Neuronal stem cell (in vitro differentiated cells): Measurements from ENCODE around the gene RASSF3.
A peak's percentile ranks its signal among the peaks of the same experiment; 100 is the strongest.

Experiments
- DNase-seq: peaks from one replicate; pipeline ENCODE4 v3.0.0-alpha.2; 2013; ENCODE audit warnings: low spot score
- H2AFZ ChIP-seq: one replicate; pipeline ENCODE4 v1.6.1; 2013; ENCODE audit warnings: mild to moderate bottlenecking, low read length, inconsistent platforms
- H2AK5ac ChIP-seq: 2 replicates; pipeline ENCODE4 v1.6.1; 2013; ENCODE audit warnings: low read depth, mild to moderate bottlenecking, inconsistent platforms, low read length, moderate library complexity, mixed read lengths
- H2BK120ac ChIP-seq: 2 replicates; pipeline ENCODE4 v1.6.1; 2013; ENCODE audit warnings: low read depth, mild to moderate bottlenecking, inconsistent platforms, low read length, moderate library complexity, mixed read lengths
- H2BK12ac ChIP-seq: one replicate; pipeline ENCODE4 v1.6.1; 2013; ENCODE audit warnings: low read length, inconsistent platforms
- H2BK15ac ChIP-seq: 2 replicates; pipeline ENCODE4 v1.6.1; 2013; ENCODE audit warnings: mild to moderate bottlenecking, low read length, inconsistent platforms, mixed read lengths
- H2BK5ac ChIP-seq: one replicate; pipeline ENCODE4 v1.6.1; 2013; ENCODE audit warnings: inconsistent platforms, mild to moderate bottlenecking, low read length, moderate library complexity
- H3K14ac ChIP-seq: one replicate; pipeline ENCODE4 v1.6.1; 2013; ENCODE audit warnings: low read length, inconsistent platforms
- H3K18ac ChIP-seq: 2 replicates; pipeline ENCODE4 v1.6.1; 2013; ENCODE audit warnings: low read length, inconsistent platforms
- H3K23ac ChIP-seq: 2 replicates; pipeline ENCODE4 v1.6.1; 2013; ENCODE audit warnings: low read depth, mild to moderate bottlenecking, mixed read lengths, low read length, inconsistent platforms; ENCODE audit not compliant: poor library complexity
- H3K27ac ChIP-seq: replicated peaks from 3 replicates; pipeline ENCODE4 v1.5.1; 2013; ENCODE audit warnings: low read length, inconsistent platforms
- H3K27me3 ChIP-seq, 3 experiments: 2 replicates each; pipeline ENCODE4 v1.6.1; 2013; ENCODE audit warnings: low read length in 3 of 3, mild to moderate bottlenecking in 2 of 3, inconsistent platforms in 1 of 3, low read depth in 1 of 3, mixed read lengths in 1 of 3, moderate library complexity in 1 of 3; ENCODE audit not compliant: control insufficient read depth in 3 of 3, insufficient read depth in 3 of 3
- H3K36me3 ChIP-seq, 2 donors: replicated peaks in 1 of 2; 2 replicates each; pipeline ENCODE4 v1.6.1; 2013; ENCODE audit warnings: low read length in 2 of 2; ENCODE audit not compliant: control insufficient read depth in 2 of 2, insufficient read depth in 2 of 2
- H3K4ac ChIP-seq: 2 replicates; pipeline ENCODE4 v1.6.1; 2013; ENCODE audit warnings: inconsistent platforms, mild to moderate bottlenecking, low read length, moderate library complexity
- H3K4me1 ChIP-seq, 2 donors: 1 replicate in 1 of 2; 2 replicates in 1 of 2; pipeline ENCODE4 v1.6.1; 2013; ENCODE audit warnings: low read length in 2 of 2, low read depth in 1 of 2; ENCODE audit not compliant: control insufficient read depth in 2 of 2, insufficient read depth in 1 of 2
- H3K4me2 ChIP-seq: one replicate; pipeline ENCODE4 v1.6.1; 2013; ENCODE audit warnings: mild to moderate bottlenecking, low read length, inconsistent platforms; ENCODE audit not compliant: insufficient read depth, poor library complexity, severe bottlenecking
- H3K4me3 ChIP-seq, 2 donors: 2 replicates each; pipeline ENCODE4 v1.5.1; 2013; ENCODE audit warnings: low read length in 2 of 2, mild to moderate bottlenecking in 2 of 2, inconsistent platforms in 1 of 2, moderate library complexity in 1 of 2
- H3K79me1 ChIP-seq: one replicate; pipeline ENCODE4 v1.6.1; 2013; ENCODE audit warnings: low read depth, mild to moderate bottlenecking, inconsistent platforms, low read length, moderate library complexity
- H3K9ac ChIP-seq: one replicate; pipeline ENCODE4 v1.6.1; 2013; ENCODE audit warnings: mild to moderate bottlenecking, low read depth, low read length, inconsistent platforms; ENCODE audit not compliant: poor library complexity
- H3K9me3 ChIP-seq, 2 donors: replicated peaks in 1 of 2; 2 replicates each; pipeline versions ENCODE3 to v1.6.1; 2013; ENCODE audit warnings: low read length in 2 of 2, mild to moderate bottlenecking in 2 of 2, inconsistent platforms in 1 of 2, low read depth in 1 of 2, mixed read lengths in 1 of 2, moderate library complexity in 1 of 2; ENCODE audit not compliant: control insufficient read depth in 2 of 2, insufficient read depth in 1 of 2
- H4K8ac ChIP-seq: one replicate; pipeline ENCODE4 v1.6.1; 2013; ENCODE audit warnings: low read depth, mild to moderate bottlenecking, inconsistent platforms, low read length, moderate library complexity
- H4K91ac ChIP-seq: one replicate; pipeline ENCODE4 v1.6.1; 2013; ENCODE audit warnings: low read length, low read depth, mild to moderate bottlenecking, inconsistent platforms; ENCODE audit not compliant: poor library complexity
- WGBS, 2 donors: extraction: QIAGEN DNeasy Blood & Tissue Kit; methylation state at CpG; one replicate each; pipeline ENCODE4 v1.1.7; 2013; ENCODE audit warnings: missing lambda C conversion rate in 2 of 2, mixed read lengths in 1 of 2; ENCODE audit not compliant: insufficient read length in 2 of 2, insufficient replicate concordance in 1 of 2; ENCODE audit errors: extremely low coverage in 2 of 2; 5-methylcytosine and 5-hydroxymethylcytosine counted together

Gene RASSF3

DNA sequence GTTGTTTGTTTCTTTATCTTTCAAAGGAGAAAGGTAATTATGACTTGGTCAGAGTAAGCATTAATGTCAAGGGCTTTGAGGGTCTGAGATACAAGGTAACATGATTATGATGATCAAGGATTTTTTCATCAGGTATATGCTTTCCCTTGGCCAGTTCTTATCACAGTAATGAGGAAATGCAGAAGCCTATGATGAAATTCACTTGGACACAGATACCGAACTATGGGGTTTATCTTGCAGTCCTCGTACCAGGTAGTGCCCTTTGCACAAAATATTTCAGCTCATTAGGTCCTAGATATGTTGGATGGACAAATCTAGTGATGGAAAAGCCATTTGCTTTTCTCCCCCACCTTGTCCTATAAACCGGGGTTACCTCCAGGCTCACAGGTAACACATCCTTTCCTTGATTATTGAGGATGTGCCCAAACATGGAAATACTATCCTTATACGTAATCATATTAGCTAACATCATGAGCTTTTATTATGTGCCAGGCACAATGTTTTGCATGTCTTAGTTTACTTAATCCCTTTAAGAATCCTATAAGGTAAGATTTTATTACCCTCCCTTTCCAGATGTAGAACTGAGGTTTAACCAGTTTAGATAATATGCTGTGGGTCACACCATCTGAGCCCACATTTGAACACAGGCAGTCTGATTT, 7.0 kb upstream of the RASSF3 start:
- Histone ChIP-seq H2BK120ac (no peak overlapping the region), H3K4ac (no peak overlapping the region), H4K8ac (no peak overlapping the region), H3K4me2 (no peak overlapping the region), H3K27me3 (no peaks in the 10 kb centered on the region), H3K4me1 (no peaks in the 10 kb centered on the region), H3K9me3 (no peaks in the 10 kb centered on the region), H3K27ac (no peak overlapping the region), H3K36me3 (no peaks in the 10 kb centered on the region), H2AK5ac (no peak overlapping the region), H2BK12ac (no peak overlapping the region), H3K4me3 (no peak overlapping the region), H3K23ac (no peak overlapping the region), H3K14ac (no peak overlapping the region), H2BK15ac (no peak overlapping the region), H3K79me1 (no peaks in the 10 kb centered on the region), H4K91ac (no peak overlapping the region), H3K18ac (no peak overlapping the region), H2BK5ac (no peak overlapping the region), H2AFZ (no peak overlapping the region), H3K9ac (no peak overlapping the region)
- no peak for DNase-seq
- no CpG with 5 or more reads among the region's 4 CpGs for WGBS, 2 donors

DNA sequence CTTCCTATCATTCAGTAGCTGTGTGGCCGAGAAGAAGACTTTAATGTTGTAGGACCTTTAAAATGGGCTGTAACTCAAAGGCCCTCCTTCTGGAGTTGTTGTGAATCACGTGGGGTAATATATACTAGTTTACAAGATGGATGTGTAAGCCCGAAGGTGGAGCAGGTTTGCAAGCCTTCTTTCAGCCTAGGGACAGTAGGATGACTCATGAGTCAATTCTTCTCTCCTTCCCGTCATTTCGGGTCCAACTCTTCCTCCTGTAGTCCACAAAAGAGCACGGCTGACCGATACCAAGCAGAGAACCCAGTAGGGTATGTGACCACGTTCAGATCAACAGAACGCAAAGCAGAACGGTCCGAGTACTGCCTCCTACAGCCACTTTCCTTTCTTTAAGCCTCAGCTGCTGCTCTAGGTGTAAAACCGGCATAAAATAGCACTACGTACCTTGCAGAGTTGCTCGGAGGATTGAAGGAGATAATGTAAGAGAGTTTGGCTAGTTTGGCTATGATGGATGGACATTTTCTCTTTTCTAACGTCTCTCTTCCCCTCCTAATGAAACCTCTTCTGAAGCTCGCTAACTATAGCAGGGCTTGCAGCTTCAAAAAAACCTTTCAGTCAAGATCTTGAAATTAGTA, 1.3 kb upstream of the RASSF3 start:
- Histone ChIP-seq H2BK15ac (peak overlapping the region; percentile 97), H3K36me3 (no peaks in the 10 kb centered on the region), H4K91ac (no peak overlapping the region), H2BK120ac (no peak overlapping the region), H3K4me1 (peaks cover 7 to 12% of the 10 kb centered on the region in 2 donors), H3K4me3 (peak overlapping the region; percentile 68 to 86), H2AK5ac (no peak overlapping the region), H3K18ac (peak overlapping the region; percentile 20), H2BK5ac (no peak overlapping the region), H4K8ac (no peak overlapping the region), H3K4ac (no peak overlapping the region), H3K27ac (peak overlapping the region; percentile 96), H3K4me2 (peak overlapping the region; percentile 94), H3K79me1 (peaks cover 1% of the 10 kb centered on the region), H3K9me3 (no peaks in the 10 kb centered on the region), H3K9ac (peak overlapping the region; percentile 70), H3K23ac (no peak overlapping the region), H2BK12ac (no peak overlapping the region), H2AFZ (peak overlapping the region; percentile 88), H3K14ac (no peak overlapping the region), H3K27me3 (no peaks in the 10 kb centered on the region)
- WGBS, 2 donors, result no CpG with 5 or more reads among the region's 16 CpGs
- DNase-seq, result no peak

DNA sequence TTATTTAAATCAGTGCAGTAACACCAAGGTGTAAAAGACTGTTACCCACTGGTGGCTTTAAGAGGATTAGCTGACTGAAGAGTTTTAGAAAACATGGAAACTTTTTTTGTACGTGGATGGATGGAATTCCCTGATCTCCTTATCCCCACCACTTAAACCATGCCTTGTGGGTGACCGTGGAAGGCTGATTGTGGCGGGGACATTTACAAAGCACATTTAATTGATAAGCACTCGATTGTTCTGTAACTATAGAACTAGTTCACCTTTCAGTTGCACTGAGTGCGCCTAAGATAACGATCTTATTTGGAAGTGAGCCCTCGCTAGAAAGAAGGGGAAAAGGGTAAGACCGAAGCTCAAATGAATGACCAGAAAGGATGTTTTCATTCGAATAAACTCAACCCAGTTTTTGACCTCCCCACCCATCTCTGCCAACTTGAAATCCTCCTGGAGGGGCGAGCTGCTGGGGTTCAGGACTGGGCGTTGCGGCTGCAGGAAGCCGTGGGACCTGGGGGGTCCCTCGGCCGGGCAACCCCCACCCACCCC, 688 bp upstream of the RASSF3 start:
- H2BK120ac ChIP-seq, result peak overlapping the region; percentile 96
- H3K23ac ChIP-seq, result peak overlapping the region; percentile 55
- peak overlapping the region; percentile 11 for H2BK5ac ChIP-seq
- no CpG with 5 or more reads among the region's 15 CpGs for WGBS, 2 donors
- H3K4me1 ChIP-seq, result peaks cover 7 to 12% of the 10 kb centered on the region in 2 donors
- H3K18ac ChIP-seq, result peak overlapping the region; percentile 94
- H3K9ac ChIP-seq, result peak overlapping the region; percentile 44
- H3K9me3 ChIP-seq, result no peaks in the 10 kb centered on the region
- peak overlapping the region; percentile 96 for H3K27ac ChIP-seq
- H3K36me3 ChIP-seq, result no peaks in the 10 kb centered on the region
- H3K4me2 ChIP-seq, result peak overlapping the region; percentile 94
- H2AK5ac ChIP-seq, result no peak overlapping the region
- H3K27me3 ChIP-seq, result no peaks in the 10 kb centered on the region
- H4K8ac ChIP-seq, result no peak overlapping the region
- peak; percentile 49 for DNase-seq
- H3K4me3 ChIP-seq, result peak overlapping the region; percentile 86 to 91
- peaks cover 1% of the 10 kb centered on the region for H3K79me1 ChIP-seq
- no peak overlapping the region for H2BK12ac ChIP-seq
- H3K4ac ChIP-seq, result no peak overlapping the region
- H3K14ac ChIP-seq, result no peak overlapping the region
- peak overlapping the region; percentile 88 for H2AFZ ChIP-seq
- no peak overlapping the region for H4K91ac ChIP-seq
- no peak overlapping the region for H2BK15ac ChIP-seq

DNA sequence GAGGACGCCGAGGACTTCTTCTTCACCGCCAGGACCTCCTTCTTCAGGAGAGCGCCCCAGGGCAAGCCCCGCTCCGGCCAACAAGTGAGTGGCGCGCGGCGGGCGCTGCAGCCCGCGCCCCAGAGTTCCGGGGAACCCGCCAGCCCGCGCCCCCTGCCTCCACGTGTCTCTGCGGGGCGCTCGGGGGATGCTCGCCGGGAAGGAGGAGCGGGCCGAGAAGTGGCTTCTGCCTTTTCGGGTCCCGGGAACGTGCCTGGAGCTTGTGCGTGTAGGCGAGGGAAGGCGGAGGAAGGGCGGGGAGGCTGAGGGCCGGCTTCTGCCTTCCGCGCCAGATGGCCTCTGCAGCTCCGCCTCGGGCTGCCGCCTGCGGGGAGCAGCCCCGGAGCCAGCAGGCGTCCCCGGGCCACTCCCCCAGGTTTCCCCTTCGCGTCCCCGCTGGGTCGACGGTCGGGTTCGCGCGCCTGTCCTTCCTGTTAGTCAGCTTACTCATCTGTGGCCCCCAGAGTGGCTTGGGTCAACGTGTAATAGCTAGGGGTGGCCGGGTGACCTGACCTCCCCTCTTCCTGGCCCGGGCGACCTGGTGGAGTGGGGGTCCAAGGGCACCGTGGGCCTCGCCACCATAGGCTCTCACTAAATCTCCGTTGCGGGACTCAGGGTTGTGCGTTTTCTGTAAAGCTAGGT, 505 bp downstream of the RASSF3 start:
- peak overlapping the region; percentile 73 for H2BK12ac ChIP-seq
- H3K14ac ChIP-seq, result peak overlapping the region; percentile 75
- no peak overlapping the region for H4K8ac ChIP-seq
- DNase-seq, result peak; percentile 51
- H2BK15ac ChIP-seq, result peak overlapping the region; percentile 81
- H3K9ac ChIP-seq, result peak overlapping the region; percentile 92
- peak overlapping the region; percentile 81 for H2AK5ac ChIP-seq
- H3K23ac ChIP-seq, result peak overlapping the region; percentile 96
- H2AFZ ChIP-seq, result peak overlapping the region; percentile 88
- peak overlapping the region; percentile 86 to 91 for H3K4me3 ChIP-seq
- peak overlapping the region; percentile 96 for H3K27ac ChIP-seq
- peaks cover 7 to 12% of the 10 kb centered on the region in 2 donors for H3K4me1 ChIP-seq
- peak overlapping the region; percentile 86 for H3K4me2 ChIP-seq
- H3K18ac ChIP-seq, result peak overlapping the region; percentile 97
- H3K27me3 ChIP-seq, result no peaks in the 10 kb centered on the region
- H2BK5ac ChIP-seq, result peak overlapping the region; percentile 99
- WGBS, 2 donors, result no CpG with 5 or more reads among the region's 60 CpGs
- H3K36me3 ChIP-seq, result no peaks in the 10 kb centered on the region
- peaks cover 1% of the 10 kb centered on the region for H3K79me1 ChIP-seq
- peak overlapping the region; percentile 89 for H3K4ac ChIP-seq
- H3K9me3 ChIP-seq, result no peaks in the 10 kb centered on the region
- H2BK120ac ChIP-seq, result peak overlapping the region; percentile 87
- H4K91ac ChIP-seq, result no peak overlapping the region
